Sciatic nerve (tissue), 2 donors: ENCODE measurements around the gene TIGD6. TPM values are rescaled to one million over a fixed set of nuclear protein-coding genes. Genes with fewer than 3 reads are reported as not detected.
A peak's percentile ranks its signal among the peaks of the same experiment; 100 is the strongest.

ENCODE experiments used
- ATAC-seq: fragments of 200-7000 bp; cut with Tn5 transposase; one replicate; pipeline ENCODE4 v1.9.1; 2020; ENCODE audit warnings: mild to moderate bottlenecking, moderate library complexity
- DNase-seq: peaks from one replicate; pipeline ENCODE4 v3.0.0-alpha.2; 2020; ENCODE audit warnings: low spot score
- intact Hi-C: fragments of 100-400 bp; cut with DNase I; formaldehyde crosslinking; loops from one replicate; pipeline ENCODE4 v1.14.2; 2022
- total RNA-seq: library from RNA; stranded (reverse); fragmentation: NEBNext Ultra II Directional; extraction: Animal tissue kit (Norgen Biotek cat#: 25700); gene quantifications from one replicate; pipeline ENCODE4 v1.2.1, GENCODE V29; 2021
- donor health status: DM: no; HTN: no; CAD: no.
- donor health status: DM: no; HTN: no; CAD: no.

The TIGD6 gene
- total RNA-seq, 1 donor from 2014 or later = 8.2 TPM

DNA sequence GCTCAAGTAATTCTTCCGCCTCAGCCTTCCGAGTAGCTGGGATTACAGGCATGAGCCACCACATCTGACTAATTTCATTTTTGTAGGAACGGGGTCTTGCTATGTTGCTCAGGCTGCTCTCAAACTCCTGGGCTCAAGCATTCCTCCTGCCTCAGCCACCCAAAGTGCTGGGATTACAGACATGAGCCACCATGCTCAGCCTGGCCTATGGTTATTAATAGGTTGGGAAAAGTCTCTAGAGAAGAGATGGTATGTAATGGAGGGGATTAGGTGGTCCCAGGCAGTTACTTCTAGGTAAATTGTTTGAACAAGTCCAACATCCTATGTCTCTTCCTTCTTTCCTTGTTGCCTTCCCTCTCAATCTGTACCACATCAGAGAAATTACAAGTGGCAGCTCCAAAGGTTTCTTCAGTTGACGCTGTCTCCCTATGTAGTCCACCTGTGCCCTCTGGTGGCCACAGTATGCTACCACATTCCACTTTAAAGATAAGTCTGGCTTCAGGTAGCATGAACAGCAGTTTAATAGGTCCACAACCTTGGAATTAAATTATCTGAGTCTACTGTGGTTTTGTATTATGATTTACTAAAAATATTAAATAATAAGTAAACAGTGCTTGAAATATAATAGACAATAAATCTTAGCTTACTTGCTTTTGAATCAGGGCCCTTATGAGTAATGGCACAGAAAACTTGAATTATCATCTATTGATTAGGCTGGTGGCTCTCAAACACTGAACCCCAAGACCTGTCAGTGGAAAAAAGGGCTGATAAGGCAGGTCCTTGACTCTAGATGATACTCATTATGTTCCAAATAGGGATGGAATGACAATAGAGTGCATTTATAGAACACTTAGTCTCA lies 9.7 kb downstream of the TIGD6 start:
- peak; percentile 81 for DNase-seq
- intact Hi-C loops = loop anchor here (10.0 kb wide), 1 partner anchor 156 kb away; no protein-coding TSS in a partner anchor
- ATAC-seq = peak; percentile 81

DNA sequence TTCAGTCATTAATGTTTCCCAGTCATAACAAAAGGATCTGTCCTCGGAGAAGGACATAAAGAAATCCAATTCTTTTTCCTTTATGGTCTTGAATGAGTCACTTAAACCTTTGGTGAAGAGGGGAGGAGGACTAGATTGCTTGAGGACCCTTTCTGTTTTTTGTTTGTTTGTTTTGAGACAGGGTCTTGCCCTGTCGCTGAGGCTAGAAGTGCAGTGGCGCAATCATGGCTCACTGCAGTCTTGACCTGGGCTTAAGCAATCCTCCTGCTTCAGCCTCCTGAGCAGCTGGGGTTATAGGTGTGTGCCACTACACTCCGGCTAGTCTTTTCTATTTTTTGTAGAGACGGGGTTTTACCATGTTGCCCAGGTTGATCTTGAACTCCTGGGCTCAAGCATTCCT lies 12.3 kb downstream of the TIGD6 start:
- intact Hi-C loops = no loop called here
- no peak for ATAC-seq

DNA sequence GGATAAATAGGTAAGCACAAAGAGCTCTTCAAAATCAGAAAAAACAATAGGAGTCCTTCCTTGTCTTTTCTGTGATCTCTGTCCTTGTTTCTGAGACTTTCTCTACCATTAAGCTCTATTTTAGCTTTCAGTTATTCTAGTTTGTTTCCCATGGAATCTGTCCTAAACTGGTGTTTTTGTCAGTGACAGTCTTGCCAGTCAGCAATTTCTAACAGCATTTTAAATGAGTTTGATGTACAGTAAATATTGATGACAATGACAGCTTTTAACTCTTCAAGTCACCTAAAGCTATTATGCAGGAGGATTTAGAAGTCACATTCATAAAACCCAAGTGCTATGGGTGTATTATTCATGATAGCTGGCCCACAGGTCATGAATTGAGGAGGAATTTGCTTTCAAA lies 17.9 kb downstream of the TIGD6 start:
- intact Hi-C loops = no loop called here

More for the DNA sequence above, 12.3 kb downstream of the TIGD6 start:
- DNase-seq = no peak

DNA sequence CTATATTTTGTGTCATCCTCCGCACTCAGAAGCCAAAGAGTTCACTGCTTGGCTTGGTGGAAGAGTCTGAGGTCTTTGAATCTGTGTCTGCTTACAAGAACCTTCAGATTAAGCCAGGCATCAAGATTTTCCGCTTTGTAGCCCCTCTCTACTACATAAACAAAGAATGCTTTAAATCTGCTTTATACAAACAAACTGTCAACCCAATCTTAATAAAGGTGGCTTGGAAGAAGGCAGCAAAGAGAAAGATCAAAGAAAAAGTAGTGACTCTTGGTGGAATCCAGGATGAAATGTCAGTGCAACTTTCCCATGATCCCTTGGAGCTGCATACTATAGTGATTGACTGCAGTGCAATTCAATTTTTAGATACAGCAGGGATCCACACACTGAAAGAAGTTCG lies 19.2 kb downstream of the TIGD6 start:
- ATAC-seq (no peak), DNase-seq (no peak)
- intact Hi-C loops = no loop called here

More for the DNA sequence above, 17.9 kb downstream of the TIGD6 start:
- DNase-seq (no peak), ATAC-seq (no peak)

DNA sequence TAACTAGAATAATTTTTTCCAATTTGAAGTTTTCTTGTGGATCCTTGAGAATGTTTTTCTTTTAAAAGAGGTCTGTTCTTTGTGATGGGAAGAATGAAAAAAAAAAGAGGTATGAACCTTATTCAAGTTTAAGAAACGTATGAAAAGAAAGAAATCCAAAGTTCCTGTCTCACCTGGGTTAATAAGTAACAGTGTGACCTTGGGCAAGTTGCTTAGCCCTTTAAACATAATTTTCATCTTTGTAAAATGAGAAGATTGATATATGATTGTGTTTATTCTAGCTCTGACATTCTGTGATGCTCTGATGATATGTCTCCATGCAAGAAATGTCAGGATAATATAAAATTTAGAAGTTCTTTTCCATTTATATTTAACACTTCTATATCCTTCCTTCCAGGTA lies 20.6 kb downstream of the TIGD6 start:
- ATAC-seq (no peak), DNase-seq (no peak)
- intact Hi-C loops = no loop called here

DNA sequence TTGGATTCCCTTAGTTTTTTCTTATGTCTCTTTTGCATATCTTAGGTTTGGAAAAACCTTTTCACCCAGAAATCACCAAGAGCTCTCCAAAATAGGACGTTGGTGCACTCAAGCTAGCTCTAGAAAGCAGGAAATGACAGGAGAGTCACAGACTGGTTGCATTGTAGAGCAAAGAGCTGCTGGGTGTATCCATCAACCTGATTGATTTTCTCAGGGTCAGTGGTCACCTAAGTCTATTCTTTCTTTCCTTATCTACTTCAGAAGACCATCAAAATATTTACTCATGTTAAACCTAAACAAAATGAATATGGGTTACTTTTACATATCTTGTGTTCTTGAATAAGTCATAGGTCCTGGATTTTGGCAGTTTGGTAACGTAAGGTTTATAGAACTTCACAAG lies 25.0 kb downstream of the TIGD6 start:
- no peak for DNase-seq
- no peak for ATAC-seq
- intact Hi-C loops = no loop called here

DNA sequence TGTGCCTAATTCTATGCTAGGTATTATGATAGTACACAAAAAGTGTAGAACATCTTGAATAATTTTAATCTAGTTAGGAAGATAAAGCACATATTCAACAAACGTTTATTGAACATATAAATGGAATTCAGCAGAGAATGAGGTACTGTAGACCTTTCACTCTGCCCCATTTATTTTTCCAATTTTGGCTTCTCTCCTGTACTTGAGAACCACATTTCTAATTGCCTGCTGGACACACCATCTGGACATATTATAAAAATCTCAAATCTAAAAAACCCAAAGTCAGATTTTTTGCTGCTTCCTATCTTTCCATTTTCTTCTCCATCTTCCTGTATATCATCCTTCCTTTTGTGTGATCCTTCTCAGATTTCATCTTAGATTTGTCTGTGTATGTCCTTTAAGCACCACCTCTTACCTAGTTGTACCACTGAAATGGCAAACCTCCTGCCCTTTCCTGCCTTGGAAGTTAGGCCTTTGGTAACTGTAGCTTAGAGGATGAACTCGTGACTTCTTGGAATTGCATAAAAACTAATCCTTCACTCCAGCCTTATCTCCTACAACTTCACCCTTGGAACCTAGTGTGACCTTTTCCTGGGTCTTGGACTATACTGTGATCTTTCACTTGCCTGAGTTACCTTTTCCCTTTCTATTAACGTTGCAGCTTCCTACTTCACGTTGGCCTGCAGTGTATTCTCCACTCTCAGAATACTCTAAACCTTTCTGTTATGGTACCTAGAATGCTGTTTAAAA lies 31.1 kb downstream of the TIGD6 start:
- no peak for ATAC-seq
- no peak for DNase-seq
- intact Hi-C loops = loop anchor here (10.0 kb wide), 1 partner anchor 135 kb away; no protein-coding TSS in a partner anchor

DNA sequence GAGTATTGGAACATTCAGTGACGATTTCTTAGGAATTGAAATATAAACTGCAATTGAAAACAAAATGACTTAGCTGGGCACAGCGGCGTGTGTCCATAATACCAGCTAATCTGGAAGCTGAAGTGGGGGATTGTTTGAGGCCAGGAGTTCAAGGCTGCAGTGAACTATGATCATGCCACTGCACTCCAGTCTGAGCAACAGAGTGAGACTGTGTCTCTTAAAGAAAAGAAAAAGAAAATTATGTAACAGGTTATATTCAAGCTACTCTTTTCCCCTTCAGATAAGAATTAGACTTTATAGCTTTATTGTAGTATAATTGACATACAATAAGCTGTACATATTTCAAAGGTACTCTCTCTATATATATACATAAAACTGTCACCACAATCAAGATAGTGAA lies 33.5 kb downstream of the TIGD6 start:
- ATAC-seq (no peak), DNase-seq (no peak)
- intact Hi-C loops = loop anchor here (10.0 kb wide), 1 partner anchor 132 kb away; no protein-coding TSS in a partner anchor

- DNase-seq = no peak
- intact Hi-C loops = loop anchor here (10.0 kb wide), 1 partner anchor 129 kb away; no protein-coding TSS in a partner anchor
- no peak for ATAC-seq
These were observed 36.7 kb downstream of the TIGD6 start for GRCh38 chr5:149963729-149964128.

GRCh38 chr5:149962601-149963300 lies 37.7 kb downstream of the TIGD6 start:
- ATAC-seq (no peak), DNase-seq (no peak)
- intact Hi-C loops = loop anchor here (10.0 kb wide), 1 partner anchor 128 kb away; no protein-coding TSS in a partner anchor

GRCh38 chr5:149961957-149962409 lies 38.5 kb downstream of the TIGD6 start:
- ATAC-seq = no peak
- DNase-seq = no peak
- intact Hi-C loops = loop anchor here (10.0 kb wide), 1 partner anchor 127 kb away; no protein-coding TSS in a partner anchor

DNA sequence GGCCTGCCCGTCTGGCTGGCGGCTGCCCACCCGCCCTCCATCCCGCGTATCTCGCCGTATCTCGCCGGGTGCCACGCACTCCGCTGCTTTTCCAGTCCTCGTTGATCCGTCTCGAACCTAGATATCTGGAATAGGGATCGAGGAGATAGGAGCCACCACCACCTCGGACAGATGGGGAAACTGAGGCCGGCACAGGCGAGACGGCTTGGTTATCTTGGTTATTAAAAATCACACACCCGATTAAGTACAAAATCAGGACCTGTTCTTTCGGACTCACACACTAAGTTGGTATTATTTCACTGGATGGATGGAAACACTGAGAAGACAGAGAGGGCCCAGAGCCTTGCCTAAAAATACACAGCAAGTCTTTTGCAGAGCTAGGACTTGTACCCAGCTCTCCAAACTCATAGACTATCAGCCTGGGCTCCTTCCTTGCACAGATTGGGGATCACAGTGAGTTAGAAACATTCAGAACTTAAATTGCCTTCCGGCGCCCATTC lies 39.2 kb downstream of the TIGD6 start:
- ATAC-seq (no peak), DNase-seq (no peak)
- intact Hi-C loops = loop anchor here (10.0 kb wide), 1 partner anchor 126 kb away; no protein-coding TSS in a partner anchor

DNA sequence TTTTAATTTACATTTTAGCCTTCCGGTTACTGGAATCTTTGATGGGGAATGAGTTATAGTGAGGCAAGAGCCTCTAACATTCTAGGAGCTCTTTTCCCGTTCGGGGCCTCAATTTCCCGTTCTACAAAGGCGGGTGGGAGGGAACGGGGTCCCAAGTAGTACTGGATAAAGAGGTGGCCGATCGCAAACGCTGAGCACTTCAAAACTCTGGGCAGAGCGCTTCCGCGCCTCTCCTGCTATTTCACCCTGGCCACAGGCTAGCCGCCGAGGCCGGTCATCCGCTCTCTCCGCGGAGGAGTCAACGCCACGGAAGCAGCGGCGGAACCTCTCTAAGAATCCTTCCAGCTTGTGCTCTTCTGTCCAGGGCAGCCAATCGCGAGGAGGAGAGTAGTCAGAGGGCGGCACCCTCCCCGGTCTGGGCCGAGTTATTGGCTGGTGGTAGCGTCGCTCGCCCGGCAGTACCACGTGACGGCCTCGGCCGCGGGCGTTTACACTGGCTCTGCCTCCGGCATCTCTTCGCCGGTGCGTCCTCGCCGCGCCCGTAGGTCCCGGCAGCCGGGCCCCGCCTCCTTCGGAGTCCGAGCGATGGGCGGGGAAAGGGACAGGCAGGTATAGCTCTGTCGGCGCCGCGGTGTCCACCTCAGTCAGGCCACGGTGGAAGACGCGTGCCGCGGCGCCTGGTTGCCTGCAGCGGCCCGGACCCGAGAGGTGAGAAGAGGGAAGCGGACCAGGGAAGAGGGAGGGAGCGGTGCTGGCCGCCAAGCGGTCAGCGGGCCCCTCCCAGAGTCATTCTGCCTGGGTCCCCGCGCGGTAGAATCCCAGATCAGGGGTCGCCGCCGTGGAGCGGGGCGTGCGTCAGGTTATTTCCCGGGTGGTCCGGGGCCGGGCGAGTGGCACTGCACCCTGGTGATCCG lies 39.9 kb downstream of the TIGD6 start, which contains the start of gene SLC26A2:
TSS of gene SLC26A2 (plus strand) at position 487 of the 914 bp plus-strand sequence. CDS start 16,895 bp downstream, outside the sequence.
- ATAC-seq = peak; percentile 100
- DNase-seq = peak; percentile 98
- intact Hi-C loops = loop anchor here (10.0 kb wide), 1 partner anchor 126 kb away; no protein-coding TSS in a partner anchor

GRCh38 chr5:149959406-149960236 lies 40.8 kb downstream of the TIGD6 start:
- intact Hi-C loops = loop anchor here (10.0 kb wide), 1 partner anchor 125 kb away; no protein-coding TSS in a partner anchor
- ATAC-seq (peak; percentile 3), DNase-seq (no peak)

- no peak for DNase-seq
- intact Hi-C loops = loop anchor here (1.0 kb wide), 1 partner anchor 29 kb away; no protein-coding TSS in a partner anchor
These were observed 42.6 kb downstream of the TIGD6 start for GRCh38 chr5:149957855-149958254.

GRCh38 chr5:149956685-149957084 lies 43.8 kb downstream of the TIGD6 start:
- DNase-seq (no peak), ATAC-seq (no peak)
- intact Hi-C loops = no loop called here

More at GRCh38 chr5:149957855-149958254, 42.6 kb downstream of the TIGD6 start:
- ATAC-seq = no peak

GRCh38 chr5:149954798-149955197 lies 45.7 kb downstream of the TIGD6 start:
- ATAC-seq (peak; percentile 55), DNase-seq (no peak)
- intact Hi-C loops = no loop called here
